Measurements from ENCODE around the gene CRAT.
A peak's percentile ranks its signal among the peaks of the same experiment; 100 is the strongest.

CRAT gene

GRCh38 chr9:129110740-129111527 lies at the start of gene CRAT, which contains the start of gene PTPA:
CRAT (minus strand) TSS chr9:129110793; CDS start chr9:129110509, 284 bp downstream.
PTPA (plus strand) TSS chr9:129111415; CDS start chr9:129111601, 186 bp downstream.
- DNase-seq: peak; percentile 93

- DNase-seq: no peak
These were observed 45.6 kb upstream of the CRAT start for GRCh38 chr9:129156163-129156562.

- no peak for DNase-seq
These were observed 44.4 kb upstream of the CRAT start for GRCh38 chr9:129154866-129155477.

DNA sequence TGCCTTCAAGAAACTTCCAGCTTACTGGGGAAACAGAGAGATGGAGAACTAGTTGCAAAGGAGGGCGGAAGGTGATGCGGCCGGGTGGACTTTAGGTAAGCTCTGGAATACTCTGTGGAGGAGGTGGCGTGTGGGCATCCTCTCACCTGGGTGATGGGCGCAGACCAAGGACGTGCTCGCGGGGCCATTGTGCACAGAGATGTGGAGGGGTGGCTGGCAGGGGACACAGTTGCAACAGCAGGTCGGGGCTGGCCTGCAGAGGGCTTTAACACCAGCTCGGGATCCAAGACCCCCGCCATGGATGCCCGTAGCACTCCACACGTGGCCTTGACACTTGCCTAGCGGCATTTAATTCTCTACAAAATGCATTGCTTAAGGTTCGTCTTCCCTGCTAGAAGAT lies 40.9 kb upstream of the CRAT start:
- DNase-seq: no peak

GRCh38 chr9:129150672-129151211 lies 40.1 kb upstream of the CRAT start:
- DNase-seq: no peak

- DNase-seq: no peak
These were observed 39.5 kb upstream of the CRAT start for GRCh38 chr9:129150122-129150521.

- no peak for DNase-seq
These were observed 38.8 kb upstream of the CRAT start for GRCh38 chr9:129149442-129149841.

DNA sequence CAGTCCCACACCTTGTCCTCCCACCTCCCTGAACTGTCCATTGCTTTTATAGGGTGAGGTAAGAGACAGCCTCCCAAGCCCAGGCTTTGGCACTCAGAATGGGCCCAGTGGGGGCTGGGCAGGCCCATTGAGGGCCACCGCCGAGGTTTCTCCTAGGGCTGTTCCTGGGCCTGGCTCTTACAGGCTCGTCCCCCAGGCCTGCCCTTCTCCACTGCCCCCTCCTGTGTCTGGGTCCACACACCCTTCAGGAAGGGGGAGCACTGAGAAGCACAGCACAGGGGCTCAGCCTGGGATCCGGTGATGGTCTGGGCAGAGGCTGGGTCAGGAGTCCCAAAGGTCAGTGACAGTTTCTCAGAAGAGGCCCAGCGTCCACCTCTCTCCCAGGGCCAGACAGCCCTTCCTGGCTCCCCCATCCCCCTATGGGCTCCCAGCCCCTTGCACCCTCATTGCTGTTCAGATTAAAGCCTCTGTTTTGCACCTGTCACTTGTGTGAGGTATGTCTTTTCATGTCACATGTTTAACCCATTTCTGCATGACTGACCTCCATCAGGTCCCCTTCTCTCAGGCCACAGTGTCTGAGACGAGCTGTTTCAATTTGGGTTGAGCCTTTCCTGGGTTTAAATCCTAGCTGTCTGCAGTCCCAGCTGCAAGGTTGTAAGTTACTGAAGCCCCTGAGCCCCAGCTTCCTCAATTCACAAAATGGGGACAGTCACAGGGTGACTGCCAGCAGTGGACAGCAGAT lies 38.0 kb upstream of the CRAT start:
- DNase-seq: no peak

DNA sequence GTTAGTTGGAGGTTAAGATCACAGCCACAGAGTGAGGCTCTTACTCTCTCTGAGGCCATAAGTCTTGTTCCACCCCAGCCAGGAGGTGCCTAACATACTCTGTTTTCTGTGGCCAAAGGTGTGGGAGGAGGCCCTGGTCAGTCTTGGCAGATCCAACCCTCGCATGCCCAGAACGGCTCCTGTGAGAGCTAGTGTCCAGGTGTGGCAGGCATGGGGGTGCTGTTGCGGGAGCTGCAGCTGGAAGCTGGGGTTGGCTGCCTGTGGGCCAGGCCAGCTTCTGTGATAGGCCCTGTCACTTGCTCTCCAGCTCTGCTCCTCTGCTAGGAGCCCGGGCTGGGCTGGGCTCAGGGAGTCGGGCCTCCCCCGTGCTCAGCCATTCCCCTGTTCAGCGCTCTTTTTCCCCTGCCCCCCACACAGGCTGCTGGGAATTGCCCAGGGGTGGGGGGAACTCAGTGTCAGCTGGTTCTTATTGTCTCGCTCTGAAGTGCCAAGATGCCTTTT lies 35.9 kb upstream of the CRAT start:
- DNase-seq: no peak

DNA sequence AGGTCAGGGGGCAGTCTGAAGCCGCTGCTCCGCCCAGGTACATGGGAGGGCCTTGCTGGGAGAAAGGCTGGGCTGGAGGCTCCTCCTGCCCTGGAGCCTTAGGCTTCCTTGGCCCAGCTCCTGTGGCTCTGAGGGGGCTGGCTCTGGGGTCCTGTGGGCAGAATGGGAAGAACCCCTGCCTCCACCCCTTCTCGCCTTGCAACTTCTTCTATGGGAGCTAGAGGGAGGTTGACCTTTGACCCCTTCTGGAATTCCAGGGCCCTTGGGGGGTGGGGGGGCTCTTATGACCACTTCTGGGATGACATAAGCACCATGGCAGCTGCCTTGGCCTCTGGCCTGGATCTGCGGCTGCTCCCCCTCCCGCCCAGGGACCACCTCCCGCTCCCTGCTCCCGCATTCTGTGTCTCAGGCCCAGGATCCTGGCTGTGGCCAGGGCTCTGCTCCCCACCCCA lies 35.3 kb upstream of the CRAT start:
- no peak for DNase-seq

DNA sequence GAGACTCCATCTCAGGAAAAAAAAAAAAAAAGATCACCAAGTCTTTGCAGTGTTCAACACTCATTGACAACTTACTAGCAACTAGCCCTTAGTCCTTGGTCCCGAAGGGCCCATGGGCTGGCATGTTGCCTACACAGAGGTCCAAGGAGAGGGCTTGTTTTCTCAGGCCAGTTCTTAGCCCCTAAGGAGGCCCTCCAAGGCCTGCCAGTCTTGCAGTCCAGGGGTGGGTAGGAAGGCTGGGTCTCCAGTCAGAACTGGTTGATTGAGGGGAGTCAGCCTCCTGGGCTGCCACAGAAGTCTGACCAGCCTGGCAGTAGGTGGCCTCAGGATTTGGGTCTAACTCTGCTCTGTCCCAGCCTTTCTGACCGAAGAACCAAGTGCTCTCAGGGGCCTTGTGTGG lies 34.7 kb upstream of the CRAT start:
- DNase-seq: no peak

GRCh38 chr9:129143031-129143927 lies 32.7 kb upstream of the CRAT start:
- DNase-seq: peak; percentile 60

- DNase-seq: no peak
These were observed 31.7 kb upstream of the CRAT start for GRCh38 chr9:129142138-129142935.

DNA sequence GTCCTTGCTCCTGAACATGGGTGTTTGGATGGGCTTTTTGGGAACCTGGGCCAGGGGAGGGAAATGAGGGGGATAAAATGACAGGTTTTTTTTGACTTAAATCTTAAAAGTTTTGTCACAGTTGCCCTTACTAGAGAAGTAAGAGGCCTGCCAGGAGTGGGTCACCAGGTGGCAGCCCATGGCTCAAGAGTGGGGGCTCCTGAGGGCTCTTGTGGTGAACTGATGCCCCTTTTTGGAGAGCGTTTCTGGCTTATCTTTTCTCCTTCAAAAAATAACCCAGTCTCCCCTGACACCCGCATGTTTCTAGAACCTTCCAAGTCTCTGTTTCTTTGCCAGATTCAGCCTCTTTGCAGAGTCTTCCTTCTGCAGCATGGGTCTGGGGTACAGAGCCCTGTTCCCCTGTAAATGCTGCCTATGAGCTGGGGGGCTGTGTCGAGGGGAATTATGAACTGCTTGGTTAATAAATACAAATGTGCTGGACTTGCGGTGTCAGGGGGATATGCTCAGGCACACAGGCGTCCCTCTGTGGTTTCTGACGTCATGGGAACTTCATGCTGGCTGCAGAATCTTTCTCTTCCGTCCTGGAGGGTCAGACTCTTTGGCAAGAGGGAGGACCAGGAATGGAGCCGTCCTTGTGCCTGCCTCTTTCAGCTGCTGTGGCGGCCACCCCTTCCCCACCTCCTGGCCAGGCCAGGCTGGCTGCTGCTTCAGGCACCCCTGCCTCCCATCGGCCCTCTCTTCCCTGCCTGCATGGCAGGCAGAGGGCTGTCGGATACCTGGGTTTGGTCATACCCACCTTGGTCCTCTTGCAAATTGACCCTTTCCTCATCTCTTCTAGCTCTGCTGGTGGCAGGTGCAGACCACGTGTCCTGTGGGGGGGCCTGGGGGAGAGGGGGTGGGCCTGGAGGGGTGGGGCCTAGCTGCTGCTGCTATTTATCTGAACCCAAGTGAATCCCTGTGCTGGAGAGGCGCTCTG lies 30.8 kb upstream of the CRAT start:
- DNase-seq: peak; percentile 6

DNA sequence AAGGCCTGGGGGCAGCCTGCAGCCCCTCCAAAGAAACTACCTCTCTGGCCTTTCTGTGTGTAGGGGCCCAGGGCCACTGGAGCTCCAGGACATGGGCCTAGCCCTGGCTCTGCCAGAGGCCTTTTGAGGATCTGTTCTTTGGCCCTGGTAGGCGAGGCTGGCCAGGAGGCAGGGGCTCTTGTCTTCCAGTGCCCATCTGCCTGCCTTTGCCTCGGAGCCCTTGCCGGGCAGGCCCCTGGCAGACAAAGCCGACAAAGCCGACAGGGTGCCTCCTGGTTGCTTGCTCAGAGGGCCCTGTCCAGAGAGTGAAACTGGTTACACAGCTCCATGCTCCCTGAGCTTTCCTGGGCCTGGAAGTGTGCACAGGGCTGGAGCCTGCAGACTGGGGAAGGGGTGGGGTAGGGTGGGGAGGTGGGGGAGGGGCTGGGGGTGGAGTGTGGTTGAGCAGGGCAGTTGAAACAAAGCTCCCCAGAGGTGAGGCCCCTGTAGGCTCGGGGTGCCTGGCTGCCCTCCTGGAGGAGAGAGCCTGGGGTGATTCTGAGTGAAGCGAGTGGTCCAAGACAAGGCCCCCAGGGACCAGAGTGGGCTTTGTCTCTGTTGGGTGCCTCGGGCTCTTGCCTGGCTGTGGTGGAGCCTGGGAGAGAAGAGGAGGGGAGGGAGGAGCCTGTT lies 29.9 kb upstream of the CRAT start:
- no peak for DNase-seq

DNA sequence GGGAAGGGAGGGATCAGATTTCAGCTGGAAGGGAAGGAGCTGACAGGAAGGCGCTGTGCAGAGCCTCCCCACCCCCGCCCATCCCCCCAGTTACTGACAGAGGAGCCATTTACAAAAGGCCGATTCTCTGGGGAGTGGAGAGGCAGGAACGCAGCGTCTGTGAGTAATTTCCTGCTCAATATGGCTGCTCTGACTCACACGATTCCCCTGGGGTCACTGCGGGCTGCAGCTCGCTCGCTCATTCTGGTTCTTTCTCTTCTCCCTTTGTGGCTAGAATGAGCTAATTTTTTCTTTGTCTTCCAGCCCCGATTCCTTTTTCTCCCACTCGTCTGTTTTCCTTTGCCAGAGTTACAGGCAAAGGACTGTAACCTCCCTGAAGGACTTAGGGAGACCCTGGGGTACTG lies 29.4 kb upstream of the CRAT start:
- peak; percentile 92 for DNase-seq

DNA sequence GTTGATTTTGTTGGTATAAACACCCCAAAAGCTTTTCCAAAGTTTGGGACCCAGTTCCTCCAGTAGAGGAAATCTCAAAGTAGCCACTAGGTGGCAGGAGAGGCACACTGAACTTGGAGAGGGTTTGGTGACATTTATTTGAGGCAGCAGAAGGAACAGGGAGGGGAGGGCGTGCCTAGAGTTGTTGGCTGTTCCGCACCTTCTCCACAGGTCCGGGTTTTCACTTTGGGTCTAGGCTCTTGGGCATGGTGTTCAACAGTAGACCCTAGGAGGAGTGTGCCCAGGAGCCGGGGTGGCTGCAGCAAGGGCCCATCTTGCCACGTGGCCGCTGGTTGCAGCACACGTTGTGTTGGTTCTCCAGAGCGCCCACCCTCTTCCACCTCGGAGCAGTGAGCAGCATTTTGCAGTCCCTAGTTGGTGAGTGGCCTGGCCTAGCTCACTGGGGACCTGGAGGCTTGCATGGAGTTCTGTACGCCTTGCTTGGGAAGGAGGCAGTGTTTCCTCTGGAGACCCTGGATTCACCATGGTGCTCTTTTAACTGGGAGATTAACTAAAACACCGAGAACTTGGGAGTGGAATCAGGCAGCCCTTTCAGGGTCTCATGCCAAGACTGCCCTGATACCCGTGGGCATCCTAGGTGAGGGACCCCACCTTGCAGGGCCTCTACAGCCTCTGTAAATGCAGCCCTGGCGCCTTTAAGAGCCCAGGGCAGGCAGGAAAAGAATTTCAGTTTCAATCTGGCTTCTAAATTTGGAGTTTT lies 28.8 kb upstream of the CRAT start:
- DNase-seq: peak; percentile 84

- no peak for DNase-seq
These were observed 28.1 kb upstream of the CRAT start for GRCh38 chr9:129138476-129139232.
